HepG2 (cell line): ENCODE measurements around the gene RGL3. TPM values are rescaled to one million over a fixed set of nuclear protein-coding genes. Genes with fewer than 3 reads are reported as not detected.

ENCODE experiments used
- ATAC-seq: fragments of 200-7000 bp; cut with Tn5 transposase; 3 replicates; pipeline ENCODE4 v1.9.1; 2020; ENCODE audit warnings: mild to moderate bottlenecking, moderate library complexity
- BruUV-seq: library from RNA; stranded (reverse); fragments of 400-500 nt; replicated peaks from 2 replicates; lab custom pipeline; 2021; lab: Mats Ljungman, UMichigan
- CTCF ChIA-PET: fragments of 300-600 bp; formaldehyde crosslinking; extraction: SDS; loops from one replicate; lab custom pipeline; 2021; ENCODE audit warnings: low total read pairs, inconsistent platforms, low intra/inter-chr PET ratio; lab: Yijun Ruan, JAX
- POLR2A ChIA-PET: fragments of 350-600 bp; sonication (Branson Sonifier 250); formaldehyde crosslinking; loops from one replicate; lab custom pipeline; 2020; ENCODE audit warnings: antibody characterized with exemption, inconsistent platforms; lab: Yijun Ruan, JAX
- DNase-seq: peaks from one replicate; pipeline ENCODE4 v3.0.0-alpha.2; 2015; ENCODE audit warnings: low spot score
- FAIRE-seq: peaks from 3 replicates; lab custom pipeline; 2011; peaks lifted over from hg19 to GRCh38; lab: Jason Lieb, UNC
- H2AFZ ChIP-seq: one replicate; pipeline ENCODE4 v1.6.1; 2011; ENCODE audit warnings: low read length, inconsistent platforms
- H3K27ac ChIP-seq: fragments of 300-600 bp; 3 replicates; pipeline ENCODE4 v1.8.0; 2011; ENCODE audit warnings: mixed run types, mild to moderate bottlenecking, mixed read lengths, low read length, inconsistent platforms; ENCODE audit not compliant: insufficient read depth; ENCODE audit errors: extremely low read length
- H3K27me3 ChIP-seq, 2 experiments: fragments of 200-600 bp in 1 of 2; 2 replicates in 1 of 2; 3 replicates in 1 of 2; pipeline versions ENCODE4 v1.6.0 to v1.8.0; 2011; ENCODE audit warnings: low read length in 2 of 2, mild to moderate bottlenecking in 2 of 2, moderate library complexity in 2 of 2, inconsistent platforms in 1 of 2; ENCODE audit not compliant: insufficient read depth in 2 of 2, control insufficient read depth in 1 of 2
- H3K36me3 ChIP-seq, 2 experiments: fragments of 200-600 bp in 1 of 2; replicated peaks in 1 of 2; 2 replicates in 1 of 2; 3 replicates in 1 of 2; pipeline versions ENCODE4 v1.5.1 to v1.8.0; 2011; ENCODE audit warnings: low read length in 2 of 2, inconsistent platforms in 1 of 2; ENCODE audit not compliant: insufficient read depth in 2 of 2, control insufficient read depth in 1 of 2
- H3K4me1 ChIP-seq: 2 replicates; pipeline ENCODE4 v1.5.1; 2012; ENCODE audit warnings: low read length, inconsistent platforms; ENCODE audit not compliant: insufficient read depth
- H3K4me2 ChIP-seq: 2 replicates; pipeline ENCODE4 v1.6.0; 2011; ENCODE audit warnings: low read depth, low read length, inconsistent platforms
- H3K4me3 ChIP-seq, 3 experiments: fragments of 200-600 bp in 1 of 3; sonication (generic), shearing (Covaris generic) in 1 of 3; replicated peaks in 1 of 3; 2 replicates each; pipeline ENCODE4 v1.5.1; 2011 to 2016; ENCODE audit warnings: low read length in 3 of 3, inconsistent platforms in 2 of 3, low read depth in 2 of 3, mild to moderate bottlenecking in 2 of 3, control low read depth in 1 of 3, mixed read lengths in 1 of 3; ENCODE audit not compliant: insufficient read depth in 1 of 3
- H3K79me2 ChIP-seq: one replicate; pipeline ENCODE4 v1.6.1; 2011; ENCODE audit warnings: low read length, inconsistent platforms; ENCODE audit not compliant: insufficient read depth
- H3K9ac ChIP-seq: 2 replicates; pipeline ENCODE4 v1.6.0; 2011; ENCODE audit warnings: mild to moderate bottlenecking, low read depth, low read length, inconsistent platforms; ENCODE audit not compliant: insufficient read depth
- H3K9me3 ChIP-seq: 2 replicates; pipeline ENCODE4 v1.5.1; 2012; ENCODE audit warnings: mild to moderate bottlenecking, low read length
- H4K20me1 ChIP-seq: 2 replicates; pipeline ENCODE4 v1.6.0; 2011; ENCODE audit warnings: inconsistent platforms, mild to moderate bottlenecking, low read length, moderate library complexity; ENCODE audit not compliant: insufficient read depth
- CHCHD3 ChIP-seq: sonication (generic); formaldehyde crosslinking; IDR thresholded peaks from 2 replicates; pipeline ENCODE4 v1.8.0; 2022; ENCODE audit warnings: mild to moderate bottlenecking, missing genetic modification reagents, moderate library complexity
- FOXJ3 ChIP-seq: sonication (generic); formaldehyde crosslinking; IDR thresholded peaks from 2 replicates; pipeline ENCODE4 v1.4.0; 2020; ENCODE audit warnings: missing genetic modification reagents, mild to moderate bottlenecking, borderline replicate concordance
- IRF9 ChIP-seq: sonication (generic); formaldehyde crosslinking; IDR thresholded peaks from 2 replicates; pipeline ENCODE4 v1.8.0; 2022; ENCODE audit warnings: missing genetic modification reagents, mild to moderate bottlenecking, borderline replicate concordance
- MED1 ChIP-seq: sonication (generic); formaldehyde crosslinking; IDR thresholded peaks from 2 replicates; pipeline ENCODE4 v1.4.0; 2020; ENCODE audit warnings: missing genetic modification reagents
- MED13 ChIP-seq: sonication (generic); formaldehyde crosslinking; IDR thresholded peaks from 2 replicates; pipeline ENCODE4 v1.5.0; 2020; ENCODE audit warnings: missing genetic modification reagents
- NR3C1 ChIP-seq: sonication (generic); formaldehyde crosslinking; IDR thresholded peaks from 2 replicates; pipeline ENCODE4 v1.4.0; 2020; ENCODE audit warnings: missing genetic modification reagents
- RCOR2 ChIP-seq: IDR thresholded peaks from 2 replicates; pipeline ENCODE4 v1.6.1; 2016; ENCODE audit warnings: missing biosample characterization, missing genetic modification reagents
- RNF219 ChIP-seq: sonication (generic); formaldehyde crosslinking; IDR thresholded peaks from 2 replicates; pipeline ENCODE4 v1.5.0; 2020; ENCODE audit warnings: mild to moderate bottlenecking, missing genetic modification reagents
- SAFB2 ChIP-seq: sonication (generic); formaldehyde crosslinking; IDR thresholded peaks from 2 replicates; pipeline ENCODE4 v1.5.1; 2020; ENCODE audit warnings: missing genetic modification reagents, low read depth, mild to moderate bottlenecking, borderline replicate concordance
- SMAD9 ChIP-seq: sonication (generic); formaldehyde crosslinking; IDR thresholded peaks from 2 replicates; pipeline ENCODE4 v1.5.1; 2020; ENCODE audit warnings: mild to moderate bottlenecking, missing genetic modification reagents
- SNRNP70 ChIP-seq: fragments of 200-400 bp; formaldehyde crosslinking; IDR thresholded peaks from 2 replicates; pipeline ENCODE4 v1.6.1; 2017; ENCODE audit warnings: mild to moderate bottlenecking, low read depth, low read length, moderate library complexity
- UBTF ChIP-seq: sonication (generic); formaldehyde crosslinking; IDR thresholded peaks from 2 replicates; pipeline ENCODE4 v1.4.0; 2020; ENCODE audit warnings: mild to moderate bottlenecking, missing genetic modification reagents
- ZFP1 ChIP-seq: IDR thresholded peaks from 2 replicates; pipeline ENCODE4 v1.6.1; 2016
- ZHX1 ChIP-seq: sonication (generic); formaldehyde crosslinking; IDR thresholded peaks from 2 replicates; pipeline ENCODE4 v1.8.1; 2022; ENCODE audit warnings: low read depth, mild to moderate bottlenecking, missing genetic modification reagents
- ZNF17 ChIP-seq: sonication (generic); formaldehyde crosslinking; IDR thresholded peaks from 2 replicates; pipeline ENCODE4 v1.5.0; 2020; ENCODE audit warnings: mild to moderate bottlenecking, missing genetic modification reagents
- ZNF326 ChIP-seq: sonication (generic); formaldehyde crosslinking; IDR thresholded peaks from 2 replicates; pipeline ENCODE4 v1.4.0; 2020; ENCODE audit warnings: missing genetic modification reagents, borderline replicate concordance
- ZNF33A ChIP-seq: sonication (generic); formaldehyde crosslinking; IDR thresholded peaks from 2 replicates; pipeline ENCODE4 v1.5.1; 2020; ENCODE audit warnings: missing genetic modification reagents, mild to moderate bottlenecking, moderate library complexity, borderline replicate concordance
- ZNF850 ChIP-seq: sonication (generic); formaldehyde crosslinking; conservative IDR thresholded peaks from 2 replicates; pipeline ENCODE4 v1.9.0; 2021; ENCODE audit warnings: mild to moderate bottlenecking, missing genetic modification reagents
- WGBS: methylation state at CpG from one replicate; pipeline ENCODE4 v1.1.6; 2017; ENCODE audit warnings: low lambda C conversion rate; 5-methylcytosine and 5-hydroxymethylcytosine counted together
- in situ Hi-C: cut with HindIII; loops from 2 replicates; pipeline ENCODE4 v1.10.0; 2017; ENCODE audit warnings: low pct_unique_long_range_greater_than_20kb; ENCODE audit not compliant: extremely low pct_ligation_motif_present
- intact Hi-C: fragments of 100-400 bp; cut with micrococcal nuclease; formaldehyde crosslinking; loops from one replicate; pipeline ENCODE4 v1.10.0; 2022; ENCODE audit not compliant: unreplicated experiment
- polyA plus RNA-seq, 8 experiments: library from polyadenylated mRNA; depleted of rRNA in 3 of 8; stranded (reverse) in 7 of 8; unstranded in 1 of 8; fragments of >200 nt; fragmentation: Illumina TruSeq in 4 of 8; extraction: Trizol in 4 of 8; gene quantifications; 2 replicates each; pipeline versions ENCODE4 v1.2.1 to v1.2.3, GENCODE V29; 2011 to 2016; ENCODE audit warnings: low read depth in 4 of 8, missing spikeins in 1 of 8, mixed read lengths in 1 of 8; ENCODE audit not compliant: insufficient read depth in 1 of 8
- total RNA-seq, 5 experiments: library from RNA; depleted of rRNA; stranded (reverse); fragments of >200 nt; fragmentation: Illumina TruSeq; extraction: Trizol; gene quantifications; 2 replicates each; pipeline ENCODE4 v1.2.3, GENCODE V29; 2016; ENCODE audit warnings: low read depth in 1 of 5

Gene RGL3
- total and polyA plus RNA-seq, 2 of the 13 experiments (the other 11 are each of a cell fraction or from before 2014, with no cell fraction given): 4.2 to 7.6 TPM

GRCh38 chr19:11457115-11457514, 38.0 kb upstream of the RGL3 start:
- DNase-seq (no peak), FAIRE-seq (no peak)
- CTCF ChIA-PET: no interaction called here
- TF ChIP-seq ZNF326 (CRISPR knock-in tag): no peak
- no peak for TF ChIP-seq RCOR2
- TF ChIP-seq ZFP1 (CRISPR knock-in tag): no peak
- no peak for TF ChIP-seq SNRNP70
- no peak for TF ChIP-seq MED13 (CRISPR knock-in tag)
- TF ChIP-seq CHCHD3 (CRISPR knock-in tag): no peak
- TF ChIP-seq ZNF850: no peak
- TF ChIP-seq ZNF33A (CRISPR knock-in tag): no peak
- TF ChIP-seq SAFB2: no peak
- no peak for TF ChIP-seq FOXJ3
- no peak for TF ChIP-seq ZNF17 (CRISPR knock-in tag)
- no peak for TF ChIP-seq SMAD9 (CRISPR knock-in tag)
- TF ChIP-seq MED1 (CRISPR knock-in tag): no peak
- no peak for TF ChIP-seq IRF9 (CRISPR knock-in tag)
- TF ChIP-seq ZHX1: no peak
- TF ChIP-seq UBTF: no peak
- TF ChIP-seq NR3C1 (CRISPR knock-in tag): no peak
- TF ChIP-seq RNF219 (CRISPR knock-in tag): no peak

More at GRCh38 chr19:11457115-11457514, 38.0 kb upstream of the RGL3 start:
- WGBS: 8% methylated on average over 2 of the region's 18 CpGs
- no peaks in the 10 kb centered on the region for H3K36me3 ChIP-seq
- no peak overlapping the region for H3K27ac ChIP-seq
- no peaks in the 10 kb centered on the region for H3K9me3 ChIP-seq
- intact Hi-C loops (no loop called here), in situ Hi-C loops (loop anchor here (10.0 kb wide), 1 partner anchor 172 kb away; no protein-coding TSS in a partner anchor)
- H3K4me1 ChIP-seq: peaks cover 18% of the 10 kb centered on the region
- no peak overlapping the region for H2AFZ ChIP-seq
- peak; percentile 15; the same call in 2 of the 3 replicates for ATAC-seq
- no peak overlapping the region for H3K4me3 ChIP-seq
- H3K9ac ChIP-seq: no peak overlapping the region
- no TSS peak for BruUV-seq
- H3K79me2 ChIP-seq: no peaks in the 10 kb centered on the region
- H3K4me2 ChIP-seq: no peak overlapping the region
- no peaks in the 10 kb centered on the region for H4K20me1 ChIP-seq
- H3K27me3 ChIP-seq: peaks cover 1 to 12% of the 10 kb centered on the region in 2 experiments; a peak in 2 of 5 replicates
- POLR2A ChIA-PET: no interaction called here
